GM12875 (cell line): ENCODE data around the gene ACSL3.
"Not testable (repeated sequence)": the region's sequence is repeated elsewhere in the genome, so short reads cannot be mapped to it uniquely, and the experiment has no call there.

Experiments
- H3K4me3 ChIP-seq: one replicate; pipeline ENCODE4 v1.5.1; 2011; ENCODE audit warnings: low read depth, low read length, control low read depth
- CTCF ChIP-seq: IDR thresholded peaks from 2 replicates; pipeline ENCODE4 v1.5.1; 2011; ENCODE audit warnings: low read depth, mild to moderate bottlenecking, control low read depth, inconsistent platforms, low read length, moderate library complexity, borderline replicate concordance; ENCODE audit not compliant: insufficient read depth

The ACSL3 gene

GRCh38 chr2:222989431-222989830 lies 128.6 kb downstream of the ACSL3 start:
- no peak overlapping the region for H3K4me3 ChIP-seq
- TF ChIP-seq CTCF = no peak

GRCh38 chr2:222990206-222990605 lies 129.4 kb downstream of the ACSL3 start:
- not testable (repeated sequence) for H3K4me3 ChIP-seq

- no peak for TF ChIP-seq CTCF
- H3K4me3 ChIP-seq = no peak overlapping the region
Measured at GRCh38 chr2:222992137-222992536, 131.3 kb downstream of the ACSL3 start.
